ENCODE measurements around the gene IKZF1. TPM values are rescaled to one million over a fixed set of nuclear protein-coding genes. Genes with fewer than 3 reads are reported as not detected.

The IKZF1 gene
- polyA plus RNA-seq, 4 donors: 1.3 to 1.9 (median 1.5) TPM

DNA sequence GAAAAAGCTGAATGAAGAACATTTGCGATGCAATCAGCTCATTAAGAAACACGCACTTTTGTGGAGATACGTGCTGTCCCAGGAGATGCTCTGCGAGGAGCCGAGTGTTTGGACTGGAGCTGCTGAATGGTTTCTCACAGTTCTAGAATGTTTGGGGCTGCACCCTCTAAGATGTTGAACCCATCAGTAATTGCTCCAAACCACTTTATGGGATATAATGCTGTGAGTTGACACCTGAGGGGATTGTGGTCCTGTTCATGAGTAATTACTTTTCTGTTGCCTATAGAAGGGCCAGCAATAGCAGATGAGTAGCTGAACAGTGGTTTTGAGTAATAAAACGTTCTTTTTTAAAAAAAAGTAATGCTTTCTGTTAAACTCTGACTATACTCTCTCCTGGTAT, 63.1 kb downstream of the IKZF1 start:
- no peak for DNase-seq (ENCODE audit: low read depth in 4 of 4, low spot score in 3 of 4)

- no peak for DNase-seq (ENCODE audit: low read depth in 4 of 4, low spot score in 3 of 4)
Measured at GRCh38 chr7:50368366-50368765, 63.9 kb downstream of the IKZF1 start.

GRCh38 chr7:50369143-50370026, 64.9 kb downstream of the IKZF1 start:
- no peak for DNase-seq (ENCODE audit: low read depth in 4 of 4, low spot score in 3 of 4)

- no peak for DNase-seq (ENCODE audit: low read depth in 4 of 4, low spot score in 3 of 4)
Measured at GRCh38 chr7:50370884-50371283, 66.4 kb downstream of the IKZF1 start.

DNA sequence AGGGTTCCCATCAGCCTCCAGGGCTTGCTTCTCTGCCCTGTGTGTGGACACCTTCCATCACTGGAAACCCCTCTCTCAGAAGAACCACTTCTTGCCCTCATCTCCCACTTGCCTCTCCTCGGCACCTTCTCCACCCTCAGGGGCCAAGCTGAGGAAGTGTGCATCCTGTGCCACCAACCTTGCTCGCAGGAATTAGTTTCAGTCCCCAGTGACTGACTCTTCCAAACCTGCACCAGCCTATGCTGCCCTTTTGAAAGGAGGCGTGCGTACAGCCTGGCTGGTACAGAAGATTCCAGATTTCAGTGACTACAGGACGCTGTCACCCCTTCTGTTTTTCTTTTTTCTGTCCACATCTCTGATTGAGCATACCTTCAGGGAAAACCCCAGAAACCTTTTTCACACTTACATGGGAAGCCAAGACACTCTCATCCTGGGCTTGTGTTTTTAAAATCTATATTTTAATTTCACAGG, 67.1 kb downstream of the IKZF1 start:
- no peak for DNase-seq (ENCODE audit: low read depth in 4 of 4, low spot score in 3 of 4)

DNA sequence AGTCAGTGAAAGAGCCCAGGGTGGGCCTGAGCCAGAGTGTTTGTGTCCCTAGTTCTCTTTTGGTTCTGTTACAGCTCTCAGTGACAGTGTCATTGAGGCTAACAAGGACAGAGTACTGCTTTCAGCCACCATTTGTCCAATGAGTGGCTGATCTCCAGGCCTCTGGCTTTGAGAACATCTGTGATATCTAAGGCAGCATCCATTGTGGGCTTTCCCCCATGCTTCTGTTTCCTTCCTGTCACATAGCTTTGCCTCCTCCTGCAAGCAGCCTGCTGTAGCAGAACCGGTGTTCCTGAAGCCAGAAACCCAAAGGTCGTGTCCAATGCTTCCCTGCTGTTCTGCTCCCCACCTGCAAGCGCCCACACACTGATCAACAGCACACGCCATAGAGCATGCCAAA, 68.4 kb downstream of the IKZF1 start:
- DNase-seq (ENCODE audit: low read depth in 4 of 4, low spot score in 3 of 4): no peak

DNA sequence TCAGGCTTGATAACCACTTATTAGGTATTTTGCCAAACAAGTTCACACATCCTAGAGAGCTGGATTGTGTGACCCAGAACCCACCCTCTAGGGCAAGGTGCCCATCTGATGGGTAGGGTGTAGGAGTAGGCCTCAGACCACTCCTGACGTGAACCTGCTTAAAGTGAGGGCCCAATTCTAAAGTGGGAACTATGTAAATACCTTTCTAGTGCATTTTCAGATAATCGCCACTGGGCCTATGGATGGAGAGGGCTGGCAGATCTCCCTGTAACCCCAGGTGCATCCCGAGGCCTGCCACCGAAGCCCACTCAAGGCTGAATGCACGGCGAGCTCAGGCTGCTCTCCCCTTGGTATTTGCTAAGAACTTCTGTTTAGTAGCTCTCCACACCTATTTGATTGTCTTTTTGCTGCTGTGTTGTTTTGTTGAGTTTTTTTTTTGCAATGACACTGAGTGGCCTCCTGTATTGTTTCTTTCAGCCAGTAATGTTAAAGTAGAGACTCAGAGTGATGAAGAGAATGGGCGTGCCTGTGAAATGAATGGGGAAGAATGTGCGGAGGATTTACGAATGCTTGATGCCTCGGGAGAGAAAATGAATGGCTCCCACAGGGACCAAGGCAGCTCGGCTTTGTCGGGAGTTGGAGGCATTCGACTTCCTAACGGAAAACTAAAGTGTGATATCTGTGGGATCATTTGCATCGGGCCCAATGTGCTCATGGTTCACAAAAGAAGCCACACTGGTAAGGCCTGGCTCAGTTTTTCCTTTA, 71.7 kb downstream of the IKZF1 start:
- DNase-seq (ENCODE audit: low read depth in 4 of 4, low spot score in 3 of 4): no peak

- no peak for DNase-seq (ENCODE audit: low read depth in 4 of 4, low spot score in 3 of 4)
Measured at GRCh38 chr7:50377356-50377755, 72.8 kb downstream of the IKZF1 start.

DNA sequence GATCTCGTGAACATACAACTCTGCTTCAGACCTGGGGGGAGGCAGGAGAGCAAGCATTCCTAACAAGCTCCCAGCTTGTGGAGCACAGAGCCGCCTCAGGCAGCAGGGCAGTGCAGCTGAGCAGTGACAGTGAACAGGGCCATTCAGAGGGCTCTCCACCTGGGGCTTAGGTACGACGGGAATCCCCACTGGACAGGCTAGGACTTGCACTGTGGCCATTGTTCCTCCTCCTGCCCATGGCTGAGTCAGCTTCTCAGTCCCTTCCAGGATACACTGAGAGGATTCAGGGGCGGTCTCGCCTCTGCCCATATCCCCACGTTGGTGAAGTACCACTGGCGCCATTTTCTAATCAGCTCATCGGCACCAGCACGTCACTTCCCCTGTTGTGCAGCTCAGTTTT, 74.6 kb downstream of the IKZF1 start:
- DNase-seq (ENCODE audit: low read depth in 4 of 4, low spot score in 3 of 4): no peak

GRCh38 chr7:50379539-50379938, 75.0 kb downstream of the IKZF1 start:
- DNase-seq (ENCODE audit: low read depth in 4 of 4, low spot score in 3 of 4): no peak

DNA sequence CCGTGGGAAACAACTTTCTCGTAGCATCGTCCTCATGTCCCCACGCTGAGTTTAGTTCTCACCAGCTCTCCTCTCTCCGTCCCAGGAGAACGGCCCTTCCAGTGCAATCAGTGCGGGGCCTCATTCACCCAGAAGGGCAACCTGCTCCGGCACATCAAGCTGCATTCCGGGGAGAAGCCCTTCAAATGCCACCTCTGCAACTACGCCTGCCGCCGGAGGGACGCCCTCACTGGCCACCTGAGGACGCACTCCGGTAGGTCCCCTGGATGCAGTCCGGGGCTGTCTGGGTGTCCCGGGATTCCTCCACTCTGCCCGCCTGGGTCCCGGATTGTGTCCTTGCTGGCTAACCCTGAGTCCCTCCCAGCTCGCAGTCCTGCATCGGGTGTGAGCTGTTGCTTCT, 77.9 kb downstream of the IKZF1 start:
- no peak for DNase-seq (ENCODE audit: low read depth in 4 of 4, low spot score in 3 of 4)

- no peak for DNase-seq (ENCODE audit: low read depth in 4 of 4, low spot score in 3 of 4)
Measured at GRCh38 chr7:50387351-50387750, 82.8 kb downstream of the IKZF1 start.

GRCh38 chr7:50389961-50390360, 85.4 kb downstream of the IKZF1 start:
- DNase-seq (ENCODE audit: low read depth in 4 of 4, low spot score in 3 of 4): no peak

DNA sequence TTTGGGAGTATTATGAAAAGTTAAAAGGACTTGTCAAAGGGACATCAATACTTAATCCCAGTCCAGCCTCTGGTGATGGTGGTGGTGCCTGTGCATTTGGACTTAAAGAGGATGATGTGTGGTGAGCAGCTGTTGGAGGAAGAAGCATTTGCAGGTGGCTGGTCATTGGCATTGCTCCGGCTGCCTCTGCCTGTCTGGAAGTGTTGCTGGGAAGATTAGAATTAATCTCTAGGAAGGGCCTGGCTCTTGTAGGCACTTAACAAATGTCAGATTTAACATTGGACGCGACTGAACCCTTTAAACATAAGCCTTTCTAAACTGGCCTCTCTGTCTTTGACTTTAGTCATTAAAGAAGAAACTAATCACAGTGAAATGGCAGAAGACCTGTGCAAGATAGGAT, 86.9 kb downstream of the IKZF1 start:
- no peak for DNase-seq (ENCODE audit: low read depth in 4 of 4, low spot score in 3 of 4)

DNA sequence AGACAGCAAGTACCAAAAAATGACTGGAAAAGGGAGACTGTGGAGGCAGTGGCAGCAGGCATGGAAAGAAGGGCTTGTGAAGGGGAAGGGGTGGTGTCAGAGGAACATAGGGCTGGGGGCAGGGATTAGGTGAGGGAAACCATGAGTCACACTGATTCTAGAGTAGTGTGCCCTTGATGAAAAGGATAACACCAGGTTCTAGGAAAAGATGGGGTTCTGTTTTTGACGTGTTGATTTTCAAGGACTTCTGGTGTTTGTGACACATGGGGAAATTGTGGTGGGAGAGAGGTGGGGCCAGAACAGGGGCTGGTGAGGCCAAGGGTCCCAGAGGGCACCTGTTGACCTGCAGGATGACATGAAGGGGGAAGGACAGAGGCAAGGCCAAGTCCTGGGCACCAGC, 88.6 kb downstream of the IKZF1 start:
- no peak for DNase-seq (ENCODE audit: low read depth in 4 of 4, low spot score in 3 of 4)

- no peak for DNase-seq (ENCODE audit: low read depth in 4 of 4, low spot score in 3 of 4)
Measured at GRCh38 chr7:50393547-50394252, 89.2 kb downstream of the IKZF1 start.

GRCh38 chr7:50394315-50394714, 89.8 kb downstream of the IKZF1 start:
- no peak for DNase-seq (ENCODE audit: low read depth in 4 of 4, low spot score in 3 of 4)

GRCh38 chr7:50396856-50397255, 92.3 kb downstream of the IKZF1 start:
- DNase-seq (ENCODE audit: low read depth in 4 of 4, low spot score in 3 of 4): no peak

DNA sequence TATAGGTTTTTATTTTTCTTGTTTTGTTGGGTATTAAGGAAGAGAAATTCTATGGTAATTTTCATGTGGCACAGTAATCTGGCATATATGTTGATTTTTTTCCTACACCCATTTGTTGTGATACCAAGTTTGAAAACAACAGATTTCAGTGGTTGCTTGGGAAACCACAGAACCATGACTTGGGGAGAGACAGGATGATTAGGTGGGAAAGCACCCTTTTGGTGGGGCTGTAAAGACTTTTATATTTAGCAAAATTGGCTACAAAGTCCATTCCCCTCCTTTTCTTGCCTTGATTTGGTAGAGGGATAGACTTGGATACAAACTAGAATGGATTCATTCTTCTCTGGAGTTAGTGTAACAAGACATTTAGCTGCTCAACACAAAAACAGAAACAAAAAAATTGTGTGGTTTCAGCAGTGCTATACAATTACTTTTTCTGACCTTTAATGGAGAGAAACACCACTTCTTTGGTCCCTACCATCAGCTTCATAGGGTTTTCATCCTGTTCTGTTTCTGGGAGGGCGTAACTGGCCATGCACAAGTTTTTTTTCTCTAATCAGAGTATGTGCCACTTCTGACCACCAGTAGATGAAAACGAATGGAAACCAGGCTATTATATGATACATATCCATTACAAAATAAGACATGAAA, 92.9 kb downstream of the IKZF1 start:
- DNase-seq (ENCODE audit: low read depth in 4 of 4, low spot score in 3 of 4): no peak

- no peak for DNase-seq (ENCODE audit: low read depth in 4 of 4, low spot score in 3 of 4)
Measured at GRCh38 chr7:50397971-50398324, 93.4 kb downstream of the IKZF1 start.

- DNase-seq (ENCODE audit: low read depth in 4 of 4, low spot score in 3 of 4): no peak
Measured at GRCh38 chr7:50399206-50399605, 94.7 kb downstream of the IKZF1 start.

Data from right renal pelvis (tissue), 4 donors.